WTC11 (cell line): ENCODE measurements around the gene DNAAF1. TPM values are rescaled to one million over a fixed set of nuclear protein-coding genes. Genes with fewer than 3 reads are reported as not detected.

ENCODE experiments used
- ATAC-seq: fragments of 200-7000 bp; cut with Tn5 transposase; 2 replicates; pipeline ENCODE4 v1.10.0; 2021; ENCODE audit warnings: mild to moderate bottlenecking, moderate library complexity
- CTCF ChIA-PET: fragments of 300-600 bp; sonication (Branson Sonifier 250); formaldehyde crosslinking; loops from one replicate; lab custom pipeline; 2021; ENCODE audit warnings: antibody characterized with exemption; lab: Charles Lee
- POLR2A ChIA-PET: fragments of 350-600 bp; sonication (Branson Sonifier 250); formaldehyde crosslinking; loops from one replicate; lab custom pipeline; 2021; ENCODE audit warnings: antibody characterized with exemption; lab: Charles Lee
- DNase-seq: peaks from one replicate; pipeline ENCODE4 v3.0.0; 2021; ENCODE audit warnings: low spot score
- H3K27ac Mint-ChIP-seq: 2 replicates; pipeline ENCODE4 v1.8.0; 2021; ENCODE audit warnings: mixed read lengths
- H3K27me3 Mint-ChIP-seq: 2 replicates; pipeline ENCODE4 v1.8.0; 2021; ENCODE audit warnings: low read depth, mild to moderate bottlenecking, moderate library complexity, mixed read lengths
- H3K36me3 Mint-ChIP-seq: 2 replicates; pipeline ENCODE4 v1.8.0; 2021; ENCODE audit warnings: mixed read lengths
- H3K4me1 Mint-ChIP-seq: 2 replicates; pipeline ENCODE4 v1.8.0; 2022; ENCODE audit warnings: mixed read lengths
- H3K4me3 Mint-ChIP-seq: 2 replicates; pipeline ENCODE4 v1.8.0; 2021; ENCODE audit warnings: mild to moderate bottlenecking, moderate library complexity, mixed read lengths
- H3K9me3 Mint-ChIP-seq: 2 replicates; pipeline ENCODE4 v1.8.0; 2021; ENCODE audit warnings: mixed read lengths
- CBFB ChIP-seq: sonication (generic); formaldehyde crosslinking; IDR thresholded peaks from 2 replicates; pipeline ENCODE4 v1.8.1; 2022; ENCODE audit warnings: mild to moderate bottlenecking, low read depth, missing genetic modification reagents
- CREB1 ChIP-seq: sonication (generic); formaldehyde crosslinking; IDR thresholded peaks from 2 replicates; pipeline ENCODE4 v1.8.0; 2023; ENCODE audit warnings: mild to moderate bottlenecking, missing genetic modification reagents
- EMX1 ChIP-seq: fragments of 250-450 bp; sonication (Bioruptor Pico); IDR thresholded peaks from 2 replicates; pipeline ENCODE4 v1.8.0; 2021; ENCODE audit warnings: mild to moderate bottlenecking
- FOXJ3 ChIP-seq: sonication (generic); formaldehyde crosslinking; IDR thresholded peaks from 2 replicates; pipeline ENCODE4 v1.9.0; 2021; ENCODE audit warnings: missing genetic modification reagents, mild to moderate bottlenecking, borderline replicate concordance
- FOXK1 ChIP-seq: sonication (generic); formaldehyde crosslinking; IDR thresholded peaks from 2 replicates; pipeline ENCODE4 v1.8.0; 2022; ENCODE audit warnings: mild to moderate bottlenecking, moderate library complexity, missing genetic modification reagents
- FOXP1 ChIP-seq: sonication (generic); formaldehyde crosslinking; IDR thresholded peaks from 2 replicates; pipeline ENCODE4 v1.8.0; 2022; ENCODE audit warnings: missing genetic modification reagents, mild to moderate bottlenecking, moderate library complexity, borderline replicate concordance
- GRHL2 ChIP-seq: fragments of 250-450 bp; sonication (Bioruptor Pico); IDR thresholded peaks from 2 replicates; pipeline ENCODE4 v1.8.0; 2022; ENCODE audit warnings: mild to moderate bottlenecking, moderate library complexity; ENCODE audit not compliant: insufficient replicate concordance, severe bottlenecking
- HMGXB4 ChIP-seq: sonication (generic); formaldehyde crosslinking; IDR thresholded peaks from 2 replicates; pipeline ENCODE4 v1.8.1; 2023; ENCODE audit warnings: mild to moderate bottlenecking, moderate library complexity, missing genetic modification reagents
- IRF2 ChIP-seq: sonication (generic); formaldehyde crosslinking; IDR thresholded peaks from 2 replicates; pipeline ENCODE4 v1.8.0; 2022; ENCODE audit warnings: low read depth, missing genetic modification reagents, borderline replicate concordance
- NFE2L1 ChIP-seq: sonication (generic); formaldehyde crosslinking; IDR thresholded peaks from 2 replicates; pipeline ENCODE4 v1.8.1; 2023; ENCODE audit warnings: missing genetic modification reagents
- NR1H2 ChIP-seq: sonication (generic); formaldehyde crosslinking; IDR thresholded peaks from 2 replicates; pipeline ENCODE4 v1.9.0; 2021; ENCODE audit warnings: mild to moderate bottlenecking, moderate library complexity, missing genetic modification reagents
- NR3C1 ChIP-seq: sonication (generic); formaldehyde crosslinking; conservative IDR thresholded peaks from 2 replicates; pipeline ENCODE4 v1.8.1; 2023; ENCODE audit warnings: low read depth, mild to moderate bottlenecking, missing genetic modification reagents
- PRRX2 ChIP-seq: fragments of 250-450 bp; sonication (Bioruptor Pico); IDR thresholded peaks from 2 replicates; pipeline ENCODE4 v1.8.0; 2021; ENCODE audit warnings: mild to moderate bottlenecking
- RELA ChIP-seq: sonication (generic); formaldehyde crosslinking; IDR thresholded peaks from 2 replicates; pipeline ENCODE4 v1.8.1; 2022; ENCODE audit warnings: missing genetic modification reagents, mild to moderate bottlenecking, borderline replicate concordance
- RORB ChIP-seq: fragments of 250-450 bp; sonication (Bioruptor Pico); IDR thresholded peaks from 2 replicates; pipeline ENCODE4 v1.9.0; 2021; ENCODE audit warnings: mild to moderate bottlenecking
- SMAD4 ChIP-seq: sonication (generic); formaldehyde crosslinking; IDR thresholded peaks from 2 replicates; pipeline ENCODE4 v1.8.0; 2022; ENCODE audit warnings: mild to moderate bottlenecking, missing genetic modification reagents
- SOX15 ChIP-seq: fragments of 250-450 bp; sonication (Bioruptor Pico); IDR thresholded peaks from 2 replicates; pipeline ENCODE4 v1.9.0; 2021; ENCODE audit warnings: mild to moderate bottlenecking
- TCF7 ChIP-seq: sonication (generic); formaldehyde crosslinking; IDR thresholded peaks from 2 replicates; pipeline ENCODE4 v1.8.0; 2022; ENCODE audit warnings: mild to moderate bottlenecking, low read depth, missing genetic modification reagents, moderate library complexity
- ZBTB43 ChIP-seq: sonication (generic); formaldehyde crosslinking; IDR thresholded peaks from 2 replicates; pipeline ENCODE4 v1.8.1; 2023; ENCODE audit warnings: mild to moderate bottlenecking, missing genetic modification reagents
- ZNF121 ChIP-seq: sonication (generic); formaldehyde crosslinking; IDR thresholded peaks from 2 replicates; pipeline ENCODE4 v1.8.0; 2023; ENCODE audit warnings: missing genetic modification reagents
- ZNF232 ChIP-seq: sonication (generic); formaldehyde crosslinking; IDR thresholded peaks from 2 replicates; pipeline ENCODE4 v1.8.0; 2022; ENCODE audit warnings: mild to moderate bottlenecking, missing genetic modification reagents
- ZNF671 ChIP-seq: fragments of 250-450 bp; sonication (Bioruptor Pico); IDR thresholded peaks from 2 replicates; pipeline ENCODE4 v1.8.0; 2021; ENCODE audit warnings: mild to moderate bottlenecking
- total RNA-seq: library from RNA; stranded (reverse); gene quantifications from 3 replicates; pipeline ENCODE4 v1.2.3, GENCODE V29; 2021
- TF ChIP-seq, protein P1 (sequence below): sonication (generic); formaldehyde crosslinking; IDR thresholded peaks from 2 replicates; pipeline ENCODE4 v1.8.1; 2023; ENCODE audit warnings: mild to moderate bottlenecking, missing genetic modification reagents, moderate library complexity
- TF ChIP-seq, protein P2 (sequence below): sonication (generic); formaldehyde crosslinking; IDR thresholded peaks from 2 replicates; pipeline ENCODE4 v1.8.1; 2023; ENCODE audit warnings: mild to moderate bottlenecking, missing genetic modification reagents, moderate library complexity
- TF ChIP-seq, protein P3 (sequence below): sonication (generic); formaldehyde crosslinking; IDR thresholded peaks from 2 replicates; pipeline ENCODE4 v1.8.0; 2023; ENCODE audit warnings: mild to moderate bottlenecking, missing genetic modification reagents
- TF ChIP-seq, protein P4 (sequence below): sonication (generic); formaldehyde crosslinking; IDR thresholded peaks from 2 replicates; pipeline ENCODE4 v1.8.0; 2022; ENCODE audit warnings: mild to moderate bottlenecking, missing genetic modification reagents

Gene DNAAF1
- total RNA-seq, 1 experiment from 2014 or later = 0.20 TPM

GRCh38 chr16:84207879-84208278 lies 62.8 kb downstream of the DNAAF1 start:
- no peaks in the 10 kb centered on the region for H3K27me3 Mint-ChIP-seq
- ATAC-seq (peak; percentile 41; the same call in 1 of the 2 replicates), DNase-seq (no peak)
- CTCF ChIA-PET = interaction anchor here (0.7 to 1.4 kb wide), 7 partner anchors 11 to 354 kb away, joined by 3 to 14 read pairs (median 4); partner anchors contain the start of gene TAF1C
- POLR2A ChIA-PET = no interaction called here
- no peaks in the 10 kb centered on the region for H3K36me3 Mint-ChIP-seq
- no peak overlapping the region for H3K4me3 Mint-ChIP-seq
- TF ChIP-seq CREB1 = no peak
- no peak for TF ChIP-seq SMAD4 (CRISPR knock-in tag)
- TF ChIP-seq, protein P1, sequence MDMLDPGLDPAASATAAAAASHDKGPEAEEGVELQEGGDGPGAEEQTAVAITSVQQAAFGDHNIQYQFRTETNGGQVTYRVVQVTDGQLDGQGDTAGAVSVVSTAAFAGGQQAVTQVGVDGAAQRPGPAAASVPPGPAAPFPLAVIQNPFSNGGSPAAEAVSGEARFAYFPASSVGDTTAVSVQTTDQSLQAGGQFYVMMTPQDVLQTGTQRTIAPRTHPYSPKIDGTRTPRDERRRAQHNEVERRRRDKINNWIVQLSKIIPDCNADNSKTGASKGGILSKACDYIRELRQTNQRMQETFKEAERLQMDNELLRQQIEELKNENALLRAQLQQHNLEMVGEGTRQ (CRISPR knock-in tag) = no peak
- no peak for TF ChIP-seq ZNF121 (CRISPR knock-in tag)
- TF ChIP-seq, protein P2, sequence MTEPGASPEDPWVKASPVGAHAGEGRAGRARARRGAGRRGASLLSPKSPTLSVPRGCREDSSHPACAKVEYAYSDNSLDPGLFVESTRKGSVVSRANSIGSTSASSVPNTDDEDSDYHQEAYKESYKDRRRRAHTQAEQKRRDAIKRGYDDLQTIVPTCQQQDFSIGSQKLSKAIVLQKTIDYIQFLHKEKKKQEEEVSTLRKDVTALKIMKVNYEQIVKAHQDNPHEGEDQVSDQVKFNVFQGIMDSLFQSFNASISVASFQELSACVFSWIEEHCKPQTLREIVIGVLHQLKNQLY (CRISPR knock-in tag) = no peak
- TF ChIP-seq GRHL2 = no peak
- no peak for TF ChIP-seq NR1H2 (CRISPR knock-in tag)
- TF ChIP-seq EMX1 = no peak
- TF ChIP-seq TCF7 = no peak
- TF ChIP-seq FOXP1 (CRISPR knock-in tag) = no peak
- no peak for TF ChIP-seq ZNF671
- no peak for TF ChIP-seq IRF2 (CRISPR knock-in tag)
- H3K4me1 Mint-ChIP-seq = peaks cover 4% of the 10 kb centered on the region
- H3K27ac Mint-ChIP-seq = no peak overlapping the region
- peaks cover 3% of the 10 kb centered on the region; the same call in 1 of the 2 replicates for H3K9me3 Mint-ChIP-seq

- no peaks in the 10 kb centered on the region for H3K27me3 Mint-ChIP-seq
- DNase-seq = no peak
- no peak for ATAC-seq
- H3K4me1 Mint-ChIP-seq = peaks cover 4% of the 10 kb centered on the region
- no peaks in the 10 kb centered on the region for H3K36me3 Mint-ChIP-seq
- peaks cover 3% of the 10 kb centered on the region; the same call in 1 of the 2 replicates for H3K9me3 Mint-ChIP-seq
- ChIA-PET CTCF (no interaction called here), POLR2A (no interaction called here)
- TF ChIP-seq, protein P3, sequence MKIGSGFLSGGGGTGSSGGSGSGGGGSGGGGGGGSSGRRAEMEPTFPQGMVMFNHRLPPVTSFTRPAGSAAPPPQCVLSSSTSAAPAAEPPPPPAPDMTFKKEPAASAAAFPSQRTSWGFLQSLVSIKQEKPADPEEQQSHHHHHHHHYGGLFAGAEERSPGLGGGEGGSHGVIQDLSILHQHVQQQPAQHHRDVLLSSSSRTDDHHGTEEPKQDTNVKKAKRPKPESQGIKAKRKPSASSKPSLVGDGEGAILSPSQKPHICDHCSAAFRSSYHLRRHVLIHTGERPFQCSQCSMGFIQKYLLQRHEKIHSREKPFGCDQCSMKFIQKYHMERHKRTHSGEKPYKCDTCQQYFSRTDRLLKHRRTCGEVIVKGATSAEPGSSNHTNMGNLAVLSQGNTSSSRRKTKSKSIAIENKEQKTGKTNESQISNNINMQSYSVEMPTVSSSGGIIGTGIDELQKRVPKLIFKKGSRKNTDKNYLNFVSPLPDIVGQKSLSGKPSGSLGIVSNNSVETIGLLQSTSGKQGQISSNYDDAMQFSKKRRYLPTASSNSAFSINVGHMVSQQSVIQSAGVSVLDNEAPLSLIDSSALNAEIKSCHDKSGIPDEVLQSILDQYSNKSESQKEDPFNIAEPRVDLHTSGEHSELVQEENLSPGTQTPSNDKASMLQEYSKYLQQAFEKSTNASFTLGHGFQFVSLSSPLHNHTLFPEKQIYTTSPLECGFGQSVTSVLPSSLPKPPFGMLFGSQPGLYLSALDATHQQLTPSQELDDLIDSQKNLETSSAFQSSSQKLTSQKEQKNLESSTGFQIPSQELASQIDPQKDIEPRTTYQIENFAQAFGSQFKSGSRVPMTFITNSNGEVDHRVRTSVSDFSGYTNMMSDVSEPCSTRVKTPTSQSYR = no peak
- TF ChIP-seq ZNF232 (CRISPR knock-in tag) (no peak), RORB (no peak), SOX15 (CRISPR knock-in tag) (no peak), TCF7 (no peak), FOXJ3 (CRISPR knock-in tag) (no peak), EMX1 (no peak), PRRX2 (CRISPR knock-in tag) (no peak), ZBTB43 (CRISPR knock-in tag) (no peak), FOXK1 (CRISPR knock-in tag) (no peak), NR3C1 (no peak), CBFB (CRISPR knock-in tag) (no peak), ZNF121 (CRISPR knock-in tag) (no peak), NR1H2 (CRISPR knock-in tag) (no peak), RELA (no peak), HMGXB4 (CRISPR knock-in tag) (no peak), NFE2L1 (CRISPR knock-in tag) (no peak)
- TF ChIP-seq, protein P4, sequence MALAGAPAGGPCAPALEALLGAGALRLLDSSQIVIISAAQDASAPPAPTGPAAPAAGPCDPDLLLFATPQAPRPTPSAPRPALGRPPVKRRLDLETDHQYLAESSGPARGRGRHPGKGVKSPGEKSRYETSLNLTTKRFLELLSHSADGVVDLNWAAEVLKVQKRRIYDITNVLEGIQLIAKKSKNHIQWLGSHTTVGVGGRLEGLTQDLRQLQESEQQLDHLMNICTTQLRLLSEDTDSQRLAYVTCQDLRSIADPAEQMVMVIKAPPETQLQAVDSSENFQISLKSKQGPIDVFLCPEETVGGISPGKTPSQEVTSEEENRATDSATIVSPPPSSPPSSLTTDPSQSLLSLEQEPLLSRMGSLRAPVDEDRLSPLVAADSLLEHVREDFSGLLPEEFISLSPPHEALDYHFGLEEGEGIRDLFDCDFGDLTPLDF = no peak
- H3K4me3 Mint-ChIP-seq = no peak overlapping the region
- H3K27ac Mint-ChIP-seq = no peak overlapping the region
Observed at GRCh38 chr16:84209989-84210388, 64.9 kb downstream of the DNAAF1 start.
